Subcutaneous abdominal adipose tissue (tissue), 5 donors: ENCODE measurements around the gene RAD54L2.
"Not testable (repeated sequence)": the region's sequence is repeated elsewhere in the genome, so short reads cannot be mapped to it uniquely, and the experiment has no call there.

Experiments
- H3K27ac ChIP-seq: one replicate; pipeline ENCODE4 v1.7.0; 2013; ENCODE audit warnings: low read depth, mild to moderate bottlenecking, inconsistent platforms, low read length, moderate library complexity
- H3K27me3 ChIP-seq, 5 donors: one replicate each; pipeline ENCODE4 v1.7.0; 2013; ENCODE audit warnings: low read length in 5 of 5, inconsistent platforms in 1 of 5; ENCODE audit not compliant: control insufficient read depth in 5 of 5, insufficient read depth in 4 of 5
- H3K36me3 ChIP-seq, 5 donors: one replicate each; pipeline ENCODE4 v1.7.0; 2013; ENCODE audit warnings: low read length in 5 of 5; ENCODE audit not compliant: control insufficient read depth in 5 of 5, insufficient read depth in 5 of 5
- H3K4me1 ChIP-seq, 5 donors: one replicate each; pipeline ENCODE4 v1.7.0; 2013; ENCODE audit warnings: low read length in 5 of 5, mild to moderate bottlenecking in 3 of 5, moderate library complexity in 1 of 5; ENCODE audit not compliant: control insufficient read depth in 5 of 5, insufficient read depth in 5 of 5
- H3K4me3 ChIP-seq, 5 donors: one replicate each; pipeline ENCODE4 v1.7.0; 2013; ENCODE audit warnings: low read length in 5 of 5, low read depth in 1 of 5
- H3K9ac ChIP-seq, 5 donors: one replicate each; pipeline ENCODE4 v1.7.0; 2013; ENCODE audit warnings: low read length in 5 of 5, mild to moderate bottlenecking in 4 of 5, moderate library complexity in 3 of 5
- H3K9me3 ChIP-seq, 5 donors: one replicate each; pipeline ENCODE4 v1.7.0; 2013; ENCODE audit warnings: low read length in 5 of 5; ENCODE audit not compliant: control insufficient read depth in 5 of 5
- donor health status: healthy.
- donor health status: healthy.
- donor health status: healthy.
- donor health status: healthy.
- donor health status: healthy.

Gene RAD54L2

GRCh38 chr3:51519848-51520247 is 18.7 kb upstream of the RAD54L2 start:
- Histone ChIP-seq H3K4me1 (no peaks in the 10 kb centered on the region), H3K27ac (no peak overlapping the region), H3K36me3 (no peaks in the 10 kb centered on the region), H3K9me3 (no peaks in the 10 kb centered on the region), H3K4me3 (no peak overlapping the region), H3K27me3 (no peaks in the 10 kb centered on the region), H3K9ac (no peak overlapping the region)

GRCh38 chr3:51520906-51521730 is 17.4 kb upstream of the RAD54L2 start:
- H3K4me1 ChIP-seq, H3K27me3 ChIP-seq, H3K36me3 ChIP-seq, H3K4me3 ChIP-seq, H3K9ac ChIP-seq, H3K9me3 ChIP-seq, H3K27ac ChIP-seq: not testable (repeated sequence)

- no peaks in the 10 kb centered on the region for H3K36me3 ChIP-seq
- H3K4me3 ChIP-seq = no peak overlapping the region
- no peak overlapping the region for H3K9ac ChIP-seq
- no peaks in the 10 kb centered on the region for H3K4me1 ChIP-seq
- no peak overlapping the region for H3K27ac ChIP-seq
- no peaks in the 10 kb centered on the region for H3K9me3 ChIP-seq
- no peaks in the 10 kb centered on the region for H3K27me3 ChIP-seq
Measured at GRCh38 chr3:51522273-51522962, 16.1 kb upstream of the RAD54L2 start.

DNA sequence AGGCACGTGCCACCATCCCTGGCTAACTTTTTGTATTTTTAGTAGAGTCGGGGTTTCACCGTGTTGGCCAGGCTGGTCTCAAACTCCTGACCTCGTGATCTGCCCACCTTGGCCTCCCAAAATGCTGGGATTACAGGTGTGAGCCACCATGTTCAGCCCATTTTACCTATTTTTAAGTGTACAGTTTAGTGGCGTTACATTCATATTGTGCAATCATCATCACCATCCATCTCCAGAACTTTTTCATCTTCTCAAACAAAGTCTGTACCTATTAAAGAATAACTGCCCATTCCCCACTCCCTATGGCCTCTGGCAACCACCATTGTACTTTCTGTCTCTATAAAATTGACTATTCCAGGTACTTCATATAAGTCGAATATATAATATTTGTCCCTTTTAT is 13.6 kb upstream of the RAD54L2 start:
- not testable (repeated sequence) for H3K36me3 ChIP-seq, H3K4me1 ChIP-seq, H3K4me3 ChIP-seq, H3K27me3 ChIP-seq, H3K9ac ChIP-seq, H3K27ac ChIP-seq, H3K9me3 ChIP-seq

- H3K4me1 ChIP-seq = no peaks in the 10 kb centered on the region
- H3K36me3 ChIP-seq = no peaks in the 10 kb centered on the region
Measured at GRCh38 chr3:51530485-51530884, 8.0 kb upstream of the RAD54L2 start.

DNA sequence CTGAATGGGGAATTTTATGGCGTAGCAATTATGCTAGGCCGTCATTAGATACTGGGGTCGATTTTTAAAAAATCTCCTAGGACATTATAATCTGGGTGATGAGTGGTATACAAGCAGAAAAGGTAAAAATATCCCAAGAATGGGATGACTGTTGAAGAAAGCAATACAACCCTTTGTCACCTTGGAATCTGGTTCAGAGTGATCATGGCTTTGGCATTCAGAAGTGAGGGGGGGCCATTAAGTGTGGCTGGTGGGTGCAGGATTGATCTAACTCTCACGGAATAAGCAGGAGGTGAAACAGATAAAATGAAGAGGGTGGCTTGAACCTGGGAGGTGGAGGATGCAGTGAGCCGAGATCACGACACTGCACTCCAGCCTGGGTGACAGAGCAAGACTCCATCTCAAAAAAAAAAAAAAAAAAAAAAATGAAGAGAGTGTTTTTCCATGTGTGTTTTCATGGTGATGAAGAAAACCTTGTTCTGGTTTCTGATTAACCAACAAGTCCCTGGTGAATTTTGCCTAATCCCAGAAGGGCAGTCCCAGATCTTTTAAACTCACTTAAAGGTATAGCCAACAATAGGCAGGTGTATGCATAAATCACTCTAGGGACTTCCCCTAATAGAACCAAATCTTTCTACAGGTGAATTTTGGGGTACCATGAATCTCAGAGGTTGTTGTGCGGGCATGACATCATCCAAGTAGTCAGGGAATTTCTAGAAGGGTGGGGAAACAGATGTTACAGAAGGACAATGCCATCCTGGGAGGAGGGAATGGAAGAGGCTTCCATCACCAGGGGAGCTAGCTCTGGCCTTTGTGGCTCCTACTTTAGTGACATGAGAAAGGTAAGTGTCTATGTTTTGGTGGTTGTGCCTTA is 3.1 kb upstream of the RAD54L2 start:
- H3K27ac ChIP-seq = no peak overlapping the region
- peaks cover 0 to under 1% (median 0%) of the 10 kb centered on the region in 5 donors for H3K27me3 ChIP-seq
- no peak overlapping the region for H3K9ac ChIP-seq
- H3K4me1 ChIP-seq = peaks cover 3 to 24% (median 23%) of the 10 kb centered on the region in 5 donors
- H3K36me3 ChIP-seq = no peaks in the 10 kb centered on the region
- H3K9me3 ChIP-seq = no peaks in the 10 kb centered on the region
- no peak overlapping the region for H3K4me3 ChIP-seq

More at GRCh38 chr3:51530485-51530884, 8.0 kb upstream of the RAD54L2 start:
- no peak overlapping the region for H3K27ac ChIP-seq
- no peaks in the 10 kb centered on the region for H3K9me3 ChIP-seq
- H3K27me3 ChIP-seq = peaks cover 0 to 3% (median 0%) of the 10 kb centered on the region in 5 donors
- no peak overlapping the region for H3K4me3 ChIP-seq
- H3K9ac ChIP-seq = no peak overlapping the region

DNA sequence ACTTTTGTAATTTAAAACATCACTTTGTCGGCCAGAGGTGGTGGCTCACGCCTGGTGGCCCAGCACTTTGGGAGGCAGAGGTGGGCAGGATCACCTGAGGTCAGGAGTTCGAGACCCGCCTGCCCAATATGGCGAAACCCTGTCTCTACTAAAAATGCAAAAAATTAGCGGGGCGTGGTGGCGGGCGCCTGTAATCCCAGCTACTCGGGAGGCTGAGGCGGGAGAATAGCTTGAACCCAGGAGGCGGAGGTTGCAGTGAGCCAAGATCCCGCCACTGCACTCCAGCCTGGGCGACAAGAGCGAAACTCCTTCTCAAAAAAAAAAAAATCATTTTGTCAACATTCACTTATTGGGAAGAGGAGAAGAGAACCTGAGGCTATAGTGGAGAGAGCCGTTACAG is 888 bp upstream of the RAD54L2 start:
- H3K27ac ChIP-seq, H3K9me3 ChIP-seq, H3K36me3 ChIP-seq, H3K27me3 ChIP-seq: not testable (repeated sequence)
- Histone ChIP-seq H3K4me3 (peak overlapping the region; percentile 61 to 99 (median 89)), H3K9ac (peak overlapping the region; percentile 94 to 98 (median 95)), H3K4me1 (peaks cover 3 to 29% (median 25%) of the 10 kb centered on the region in 5 donors)

DNA sequence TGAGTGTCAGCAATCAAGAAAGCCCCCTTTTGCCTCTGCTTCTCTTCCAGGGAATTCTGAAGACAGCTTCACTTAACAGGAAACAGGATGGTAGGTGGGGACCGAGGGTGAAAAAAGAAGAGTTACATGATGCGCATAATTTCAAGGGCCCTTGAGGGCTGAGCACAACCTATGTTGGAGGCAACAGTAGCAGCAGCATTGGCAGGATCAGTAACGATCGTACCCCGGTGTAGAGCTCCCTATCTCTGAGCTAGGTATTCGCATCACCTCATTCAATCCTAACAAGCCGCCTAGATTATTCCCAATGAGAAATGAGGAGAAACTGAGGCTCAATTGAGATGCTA is 432 bp upstream of the RAD54L2 start:
- Histone ChIP-seq H3K4me3 (peak overlapping the region; percentile 61 to 99 (median 89)), H3K27me3 (no peaks in the 10 kb centered on the region), H3K27ac (peak overlapping the region; percentile 88), H3K9me3 (no peaks in the 10 kb centered on the region), H3K9ac (peak overlapping the region; percentile 94 to 98 (median 95)), H3K36me3 (peaks cover 0 to 4% (median 0%) of the 10 kb centered on the region in 5 donors), H3K4me1 (peaks cover 3 to 29% (median 25%) of the 10 kb centered on the region in 5 donors)

DNA sequence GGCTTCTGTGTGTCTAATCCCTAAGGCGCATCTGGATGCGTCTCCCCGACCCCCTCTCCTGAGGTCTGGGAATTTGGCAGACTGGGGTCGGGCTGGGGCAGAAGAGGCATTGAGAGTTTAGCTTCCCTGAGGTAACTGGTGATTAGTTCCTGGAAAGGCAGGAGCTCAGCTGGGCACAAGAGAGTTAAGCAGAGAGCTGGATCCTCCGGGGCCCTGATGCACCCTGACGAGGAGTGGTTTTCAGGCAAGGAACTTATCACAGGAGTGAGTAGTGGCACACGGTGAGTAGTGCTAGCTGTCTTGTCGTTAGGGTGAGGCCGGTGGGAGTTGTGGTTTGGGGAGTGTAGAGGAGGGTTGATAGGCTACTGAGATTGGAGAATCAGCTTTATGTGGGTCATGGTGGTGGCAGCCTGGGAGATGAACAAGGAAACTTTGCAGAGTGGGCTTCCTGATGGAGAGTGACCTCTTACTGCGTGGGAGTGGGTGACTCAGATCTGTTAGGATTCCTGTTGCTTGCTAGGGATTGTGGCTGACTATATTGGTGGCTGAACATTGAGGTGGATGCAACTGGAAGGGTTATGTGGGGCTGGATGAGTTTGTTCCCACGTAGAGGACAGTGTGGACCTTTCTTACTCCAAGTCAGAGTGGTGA is 897 bp downstream of the RAD54L2 start:
- H3K4me1 ChIP-seq = peaks cover 3 to 30% (median 28%) of the 10 kb centered on the region in 5 donors

More for the DNA sequence above, 897 bp downstream of the RAD54L2 start:
- Histone ChIP-seq H3K9me3 (no peaks in the 10 kb centered on the region), H3K27me3 (no peaks in the 10 kb centered on the region), H3K36me3 (peaks cover 0 to 10% (median 6%) of the 10 kb centered on the region in 5 donors), H3K4me3 (peak overlapping the region; percentile 61 to 99 (median 82)), H3K27ac (peak overlapping the region; percentile 88), H3K9ac (peak overlapping the region; percentile 81 to 98 (median 96))
